ENCODE results near the gene BBS9.

The BBS9 gene

GRCh38 chr7:33486633-33487032 is 357.3 kb downstream of the BBS9 start:
- no peak for TF ChIP-seq EZH2 (IDR thresholded peaks at IDR 0.05)
- TF ChIP-seq POLR2AphosphoS5 (IDR thresholded peaks at IDR 0.05; ENCODE audit: borderline replicate concordance, low read depth, low read length) = no peak
- no peak for TF ChIP-seq FOXP2 (optimal IDR thresholded peaks at IDR 0.05; ENCODE audit: control extremely low read depth, extremely low read length, insufficient read depth)
- Histone ChIP-seq H3K27ac (no peak overlapping the region), H3K9ac (ENCODE audit: insufficient read length) (no peak overlapping the region), H3K4me3 (no peak overlapping the region), H3K36me3 (ENCODE audit: insufficient read depth, low read length) (no peaks in the 10 kb centered on the region), H3K9me3 (ENCODE audit: low read depth, low read length) (no peaks in the 10 kb centered on the region)
- DNase-seq (ENCODE audit: low read depth, low spot score) = no peak

- no peak overlapping the region for H3K9ac ChIP-seq (ENCODE audit: insufficient read length)
- TF ChIP-seq FOXP2 (optimal IDR thresholded peaks at IDR 0.05; ENCODE audit: control extremely low read depth, extremely low read length, insufficient read depth) = no peak
- no peak for TF ChIP-seq POLR2AphosphoS5 (IDR thresholded peaks at IDR 0.05; ENCODE audit: borderline replicate concordance, low read depth, low read length)
- no peak for TF ChIP-seq EZH2 (IDR thresholded peaks at IDR 0.05)
- DNase-seq (ENCODE audit: low read depth, low spot score) = no peak
Measured at GRCh38 chr7:33487998-33488682, 358.8 kb downstream of the BBS9 start.

DNA sequence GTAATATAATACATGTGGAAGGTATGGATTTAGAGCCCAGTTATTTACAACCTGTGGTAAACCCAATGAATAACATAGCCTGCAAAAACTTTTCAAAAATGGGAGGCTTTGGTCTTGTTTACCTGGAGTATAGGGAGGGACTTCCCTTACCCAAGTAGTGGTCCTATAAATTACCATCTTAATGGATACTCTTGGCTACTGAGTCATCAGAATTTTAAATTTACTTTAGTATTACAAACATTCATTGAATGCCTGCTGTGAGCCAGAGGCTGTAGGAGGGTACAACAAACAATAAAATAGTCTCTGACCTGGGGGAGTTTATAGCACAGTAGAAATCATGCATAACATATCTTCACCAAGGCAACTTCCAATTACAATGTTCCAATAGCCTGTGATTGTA is 365.1 kb downstream of the BBS9 start:
- no peaks in the 10 kb centered on the region for H3K9me3 ChIP-seq (ENCODE audit: low read depth, low read length)
- H3K9ac ChIP-seq (ENCODE audit: insufficient read length) = no peak overlapping the region
- no peak overlapping the region for H3K4me3 ChIP-seq
- no peak for DNase-seq (ENCODE audit: low read depth, low spot score)
- no peaks in the 10 kb centered on the region for H3K36me3 ChIP-seq (ENCODE audit: insufficient read depth, low read length)
- TF ChIP-seq EZH2 (IDR thresholded peaks at IDR 0.05) (no peak), FOXP2 (optimal IDR thresholded peaks at IDR 0.05; ENCODE audit: control extremely low read depth, extremely low read length, insufficient read depth) (no peak), POLR2AphosphoS5 (IDR thresholded peaks at IDR 0.05; ENCODE audit: borderline replicate concordance, low read depth, low read length) (no peak)
- H3K27ac ChIP-seq = peak overlapping the region; percentile 2; the same call in 1 of the 2 replicates

More at GRCh38 chr7:33487998-33488682, 358.8 kb downstream of the BBS9 start:
- Histone ChIP-seq H3K36me3 (ENCODE audit: insufficient read depth, low read length) (no peaks in the 10 kb centered on the region), H3K9me3 (ENCODE audit: low read depth, low read length) (no peaks in the 10 kb centered on the region), H3K4me3 (no peak overlapping the region), H3K27ac (no peak overlapping the region)

- H3K4me3 ChIP-seq = no peak overlapping the region
- no peak overlapping the region for H3K9ac ChIP-seq (ENCODE audit: insufficient read length)
- no peaks in the 10 kb centered on the region for H3K36me3 ChIP-seq (ENCODE audit: insufficient read depth, low read length)
- H3K27ac ChIP-seq = no peak overlapping the region; the same call in 1 of the 2 replicates
- TF ChIP-seq POLR2AphosphoS5 (IDR thresholded peaks at IDR 0.05; ENCODE audit: borderline replicate concordance, low read depth, low read length) (no peak), EZH2 (IDR thresholded peaks at IDR 0.05) (no peak), FOXP2 (optimal IDR thresholded peaks at IDR 0.05; ENCODE audit: control extremely low read depth, extremely low read length, insufficient read depth) (no peak)
- H3K9me3 ChIP-seq (ENCODE audit: low read depth, low read length) = no peaks in the 10 kb centered on the region
- DNase-seq (ENCODE audit: low read depth, low spot score) = no peak
Measured at GRCh38 chr7:33495207-33495606, 365.8 kb downstream of the BBS9 start.

DNA sequence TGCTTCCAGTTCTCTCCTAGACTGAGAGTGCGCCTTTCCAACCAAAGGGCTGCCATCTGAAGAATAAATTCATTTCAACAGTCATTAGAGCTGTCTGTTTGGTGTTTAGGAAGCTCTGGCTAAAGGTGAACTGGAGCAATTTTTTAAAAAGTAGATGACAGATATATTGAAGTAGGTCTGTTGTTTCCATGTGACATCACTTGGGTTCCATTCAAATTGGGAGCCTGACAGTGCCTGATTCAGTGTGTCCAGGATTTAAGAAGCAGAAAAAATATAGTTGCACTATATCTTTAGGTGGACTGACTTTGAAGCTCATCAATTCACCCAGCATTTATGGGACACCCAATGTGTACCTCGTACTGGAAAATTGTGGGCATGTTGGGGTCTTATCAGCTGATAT is 367.7 kb downstream of the BBS9 start:
- DNase-seq (ENCODE audit: low read depth, low spot score) = no peak
- no peak overlapping the region for H3K9ac ChIP-seq (ENCODE audit: insufficient read length)
- H3K36me3 ChIP-seq (ENCODE audit: insufficient read depth, low read length) = no peaks in the 10 kb centered on the region
- H3K9me3 ChIP-seq (ENCODE audit: low read depth, low read length) = no peaks in the 10 kb centered on the region
- no peak overlapping the region for H3K27ac ChIP-seq
- no peak overlapping the region for H3K4me3 ChIP-seq
- no peak for TF ChIP-seq POLR2AphosphoS5 (IDR thresholded peaks at IDR 0.05; ENCODE audit: borderline replicate concordance, low read depth, low read length)
- TF ChIP-seq EZH2 (IDR thresholded peaks at IDR 0.05) = no peak
- TF ChIP-seq FOXP2 (optimal IDR thresholded peaks at IDR 0.05; ENCODE audit: control extremely low read depth, extremely low read length, insufficient read depth) = no peak

GRCh38 chr7:33500703-33501701 is 371.6 kb downstream of the BBS9 start:
- Histone ChIP-seq H3K27ac (no peak overlapping the region), H3K4me3 (no peak overlapping the region), H3K36me3 (ENCODE audit: insufficient read depth, low read length) (no peaks in the 10 kb centered on the region), H3K9ac (ENCODE audit: insufficient read length) (no peak overlapping the region), H3K9me3 (ENCODE audit: low read depth, low read length) (no peaks in the 10 kb centered on the region)
- no peak for TF ChIP-seq POLR2AphosphoS5 (IDR thresholded peaks at IDR 0.05; ENCODE audit: borderline replicate concordance, low read depth, low read length)
- TF ChIP-seq EZH2 (IDR thresholded peaks at IDR 0.05) = no peak
- no peak for TF ChIP-seq FOXP2 (optimal IDR thresholded peaks at IDR 0.05; ENCODE audit: control extremely low read depth, extremely low read length, insufficient read depth)
- no peak for DNase-seq (ENCODE audit: low read depth, low spot score)

GRCh38 chr7:33503014-33503413 is 373.6 kb downstream of the BBS9 start:
- Histone ChIP-seq H3K9ac (ENCODE audit: insufficient read length) (no peak overlapping the region), H3K27ac (no peak overlapping the region), H3K9me3 (ENCODE audit: low read depth, low read length) (no peaks in the 10 kb centered on the region), H3K36me3 (ENCODE audit: insufficient read depth, low read length) (no peaks in the 10 kb centered on the region), H3K4me3 (no peak overlapping the region)
- no peak for DNase-seq (ENCODE audit: low read depth, low spot score)
- TF ChIP-seq POLR2AphosphoS5 (IDR thresholded peaks at IDR 0.05; ENCODE audit: borderline replicate concordance, low read depth, low read length) (no peak), EZH2 (IDR thresholded peaks at IDR 0.05) (no peak), FOXP2 (optimal IDR thresholded peaks at IDR 0.05; ENCODE audit: control extremely low read depth, extremely low read length, insufficient read depth) (no peak)

DNA sequence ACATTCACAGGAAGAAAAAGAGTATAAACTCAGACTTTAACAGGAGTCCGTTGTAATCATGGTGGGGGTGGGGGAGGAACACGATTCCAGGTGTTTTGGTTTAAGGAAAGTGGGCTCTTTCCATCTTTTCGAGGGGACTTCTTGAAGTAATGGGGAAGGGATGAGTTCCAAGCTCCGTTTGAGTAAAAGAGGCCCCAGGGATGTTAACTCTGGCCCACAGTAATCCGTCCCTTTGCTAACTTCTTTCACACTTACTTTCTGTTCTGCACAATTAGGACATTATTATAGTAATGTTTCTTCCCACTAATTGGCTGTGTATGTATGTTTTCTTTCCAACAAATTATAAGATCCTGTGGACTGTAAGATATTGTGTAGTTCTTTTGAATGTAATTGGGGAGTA is 374.4 kb downstream of the BBS9 start:
- Histone ChIP-seq H3K27ac (no peak overlapping the region), H3K9me3 (ENCODE audit: low read depth, low read length) (no peaks in the 10 kb centered on the region), H3K36me3 (ENCODE audit: insufficient read depth, low read length) (no peaks in the 10 kb centered on the region), H3K9ac (ENCODE audit: insufficient read length) (no peak overlapping the region), H3K4me3 (no peak overlapping the region)
- no peak for DNase-seq (ENCODE audit: low read depth, low spot score)
- no peak for TF ChIP-seq EZH2 (IDR thresholded peaks at IDR 0.05)
- TF ChIP-seq FOXP2 (optimal IDR thresholded peaks at IDR 0.05; ENCODE audit: control extremely low read depth, extremely low read length, insufficient read depth) = no peak
- TF ChIP-seq POLR2AphosphoS5 (IDR thresholded peaks at IDR 0.05; ENCODE audit: borderline replicate concordance, low read depth, low read length) = no peak

Data from SK-N-MC (cell line).